Measurements from ENCODE around the gene IKBIP.
"Not testable (repeated sequence)": the region's sequence is repeated elsewhere in the genome, so short reads cannot be mapped to it uniquely, and the experiment has no call there.

IKBIP gene

GRCh38 chr12:98635657-98636323 lies 8.8 kb downstream of the IKBIP start:
- FAIRE-seq: no peak

- no peak for FAIRE-seq
These were observed 25.6 kb downstream of the IKBIP start for GRCh38 chr12:98618952-98619351.

GRCh38 chr12:98612696-98613334 lies 31.8 kb downstream of the IKBIP start:
- FAIRE-seq: no peak

DNA sequence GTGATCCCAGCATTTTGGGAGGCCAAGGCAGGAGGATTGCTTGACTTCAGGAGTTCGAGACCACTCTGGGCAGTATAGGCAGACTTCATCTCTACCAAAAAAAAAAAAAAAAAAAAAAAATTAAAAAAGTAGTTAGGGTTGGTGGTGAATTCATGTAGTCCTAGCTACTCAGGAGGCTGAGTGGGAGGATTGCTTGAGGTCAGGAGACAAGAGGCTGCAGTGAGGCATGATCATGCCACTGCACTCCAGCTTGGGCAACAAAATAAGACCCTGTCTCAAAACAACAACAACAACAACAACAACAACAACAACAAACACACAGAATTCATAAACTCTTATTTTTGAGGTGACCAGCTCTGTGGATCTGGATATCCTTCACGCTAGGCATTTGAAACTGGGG lies 34.0 kb downstream of the IKBIP start:
- FAIRE-seq: no peak

- FAIRE-seq: no peak
These were observed 38.1 kb downstream of the IKBIP start for GRCh38 chr12:98606359-98606988.

DNA sequence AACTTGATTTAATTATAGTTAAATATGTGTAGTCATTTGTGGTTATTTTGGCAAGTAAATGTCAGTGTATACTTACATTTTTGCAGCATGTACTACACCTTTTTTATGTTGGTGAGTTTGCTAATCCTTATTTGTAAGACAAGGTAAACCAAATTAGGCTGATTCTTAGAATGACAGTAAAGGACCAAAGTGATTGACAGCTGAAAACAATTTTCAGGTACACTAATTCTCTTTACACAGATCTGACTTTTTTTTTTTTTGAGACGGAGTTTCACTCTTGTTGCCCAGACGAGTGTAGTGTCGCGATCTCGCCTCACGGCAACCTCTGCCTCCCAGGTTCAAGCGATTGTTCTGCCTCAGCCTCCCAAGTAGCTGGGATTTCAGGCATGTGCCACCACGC lies 42.7 kb downstream of the IKBIP start:
- no peak for FAIRE-seq

DNA sequence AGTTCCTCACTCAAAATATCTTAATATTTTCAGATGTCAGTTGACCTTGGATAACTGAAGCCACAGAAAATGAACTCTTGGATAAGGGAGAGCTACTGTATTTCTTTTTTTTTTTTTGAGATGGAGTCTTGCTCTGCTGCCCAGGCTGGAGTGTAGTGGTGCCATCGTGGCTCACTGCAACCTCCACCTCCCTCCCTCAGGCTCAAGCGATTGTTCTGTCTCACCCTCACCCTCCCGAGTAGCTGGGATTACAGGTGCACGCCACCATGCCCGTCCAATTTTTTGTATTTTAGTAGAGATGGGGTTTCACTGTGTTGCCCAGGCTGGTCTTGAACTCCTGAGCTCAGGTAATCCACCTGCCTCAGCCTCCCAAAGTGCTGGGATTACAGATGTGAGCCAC lies 47.3 kb downstream of the IKBIP start:
- FAIRE-seq: not testable (repeated sequence)

GRCh38 chr12:98595243-98595988 lies 49.2 kb downstream of the IKBIP start:
- FAIRE-seq: no peak

DNA sequence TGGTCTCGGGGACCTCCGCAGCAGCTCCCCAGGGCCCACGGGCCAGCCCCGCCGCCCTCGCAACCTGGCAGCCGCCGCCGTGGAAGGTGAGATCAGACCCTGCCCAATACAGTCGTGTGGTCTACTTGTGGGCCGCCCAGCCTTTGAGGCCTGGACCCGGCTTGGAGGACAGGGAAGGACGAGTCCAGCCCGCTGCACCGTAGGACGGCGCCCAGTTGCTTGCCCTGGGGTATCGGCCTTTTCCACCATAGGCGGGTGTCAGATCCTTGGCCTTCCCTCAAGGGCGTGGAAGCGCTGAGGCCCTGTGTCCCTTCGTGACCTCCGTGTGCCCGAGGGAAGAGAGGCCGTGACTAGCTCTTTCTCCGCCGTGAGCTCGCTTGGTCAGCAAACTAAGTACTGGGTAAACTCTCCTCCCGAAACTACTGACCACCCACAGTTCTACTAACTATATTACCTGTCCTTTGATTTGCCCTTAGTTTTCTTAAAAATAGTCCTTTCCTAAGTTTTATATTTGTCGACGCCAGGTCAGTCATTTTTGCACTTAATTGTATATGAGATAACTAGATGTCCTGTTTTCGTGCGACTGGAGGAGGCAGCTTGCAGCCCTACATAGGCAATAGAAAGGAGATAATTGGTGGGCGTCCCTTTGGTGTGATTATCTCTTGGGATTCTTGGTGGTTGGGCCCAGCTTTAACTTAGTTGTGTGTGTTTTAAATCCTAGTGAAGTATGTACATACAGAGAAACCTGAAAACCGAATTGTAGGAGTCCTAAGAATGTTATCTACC lies 50.3 kb downstream of the IKBIP start:
- FAIRE-seq: no peak

DNA sequence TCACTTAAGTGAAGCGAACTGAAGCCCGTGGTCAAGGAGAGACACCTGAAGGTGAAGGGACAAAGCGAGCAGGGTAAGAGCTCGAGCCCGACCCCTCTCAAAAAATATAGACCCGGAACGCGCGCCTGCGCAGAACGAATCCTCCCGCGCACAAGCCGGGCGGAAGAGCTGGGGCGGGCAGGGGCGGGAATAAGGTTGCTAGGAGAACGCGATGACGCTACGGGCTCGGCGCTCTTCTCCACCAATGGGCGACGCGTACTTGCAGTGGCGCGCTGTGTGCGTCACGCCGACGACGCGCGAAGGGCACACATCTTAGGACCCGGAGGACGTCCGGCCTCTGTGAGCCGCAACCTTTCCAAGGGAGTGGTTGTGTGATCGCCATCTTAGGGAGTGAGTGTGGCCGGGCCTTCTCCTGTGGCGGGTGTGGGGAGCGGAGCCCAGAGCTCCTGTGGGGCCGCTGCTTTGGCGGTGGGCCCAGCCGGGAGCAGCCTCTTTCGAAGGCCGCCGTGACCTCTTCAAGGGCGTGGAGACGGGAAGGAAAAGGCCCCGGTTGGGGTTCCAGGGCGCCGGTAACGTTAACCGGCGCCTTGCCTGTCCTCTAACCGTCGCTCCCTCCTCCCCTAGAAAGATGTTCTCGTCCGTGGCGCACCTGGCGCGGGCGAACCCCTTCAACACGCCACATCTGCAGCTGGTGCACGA lies 51.1 kb downstream of the IKBIP start, which contains the start of gene SLC25A3:
Gene SLC25A3, plus strand, starts transcription at position 336 of the 699 bp plus-strand sequence. Its CDS starts 293 bp downstream, at position 629.
- no peak for FAIRE-seq

GRCh38 chr12:98592825-98593322 lies 51.7 kb downstream of the IKBIP start:
- no peak for FAIRE-seq

- no peak for FAIRE-seq
These were observed 53.4 kb downstream of the IKBIP start for GRCh38 chr12:98591209-98591608.

GRCh38 chr12:98587084-98587483 lies 57.5 kb downstream of the IKBIP start:
- FAIRE-seq: no peak

- no peak for FAIRE-seq
These were observed 62.5 kb downstream of the IKBIP start for GRCh38 chr12:98582093-98582492.

GRCh38 chr12:98581101-98581500 lies 63.5 kb downstream of the IKBIP start:
- FAIRE-seq: no peak

- no peak for FAIRE-seq
These were observed 63.9 kb downstream of the IKBIP start for GRCh38 chr12:98580695-98581094.

GRCh38 chr12:98579835-98580234 lies 64.8 kb downstream of the IKBIP start:
- no peak for FAIRE-seq

GRCh38 chr12:98579347-98579746 lies 65.2 kb downstream of the IKBIP start:
- no peak for FAIRE-seq

DNA sequence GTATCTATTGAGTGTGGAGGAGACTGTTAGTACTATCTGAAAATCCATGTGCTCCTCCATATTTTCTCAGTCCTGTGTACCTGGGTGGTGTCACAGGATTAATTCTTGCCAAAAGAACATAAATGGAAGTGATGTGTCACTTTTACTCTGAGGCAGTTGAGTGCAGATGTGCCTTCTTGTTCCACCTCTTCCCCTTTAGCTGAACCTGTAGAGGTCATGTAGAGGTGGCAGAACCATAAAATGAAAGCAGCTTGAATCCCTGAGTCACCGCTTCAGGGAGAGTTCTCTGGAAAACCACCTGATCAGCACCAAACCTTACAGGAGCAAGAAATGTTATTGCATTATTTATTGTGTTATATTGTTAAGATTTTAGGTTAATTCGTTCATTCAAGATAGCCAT lies 65.8 kb downstream of the IKBIP start:
- FAIRE-seq: no peak

GRCh38 chr12:98578392-98578791 lies 66.2 kb downstream of the IKBIP start:
- no peak for FAIRE-seq

GRCh38 chr12:98576795-98577194 lies 67.8 kb downstream of the IKBIP start:
- FAIRE-seq: not testable (repeated sequence)

DNA sequence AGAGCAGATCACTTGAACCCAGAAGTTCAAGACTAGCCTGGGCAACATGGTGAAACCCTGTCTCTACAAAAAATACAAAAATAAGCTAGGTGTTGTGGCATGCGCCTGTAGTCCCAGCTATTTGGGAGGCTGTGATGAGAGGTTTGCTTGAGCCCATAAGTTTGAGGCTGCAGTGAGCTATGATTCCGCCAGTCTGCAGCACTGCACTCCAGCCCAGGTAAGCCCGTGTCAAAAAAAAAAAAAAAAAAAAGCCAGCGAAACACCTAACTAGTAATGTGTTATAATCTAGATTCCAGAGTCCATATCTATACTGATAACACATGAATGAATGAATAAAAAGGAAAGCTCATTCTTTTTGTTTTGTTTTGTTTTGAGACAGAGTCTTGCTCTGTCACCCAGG lies 69.6 kb downstream of the IKBIP start:
- FAIRE-seq: no peak

Data from islet of Langerhans (tissue), 1 donor.